RWPE2 (cell line): Measurements from ENCODE around the gene MPL.

Experiments used
- ATAC-seq: fragments of 200-7000 bp; cut with Tn5 transposase; 3 replicates; pipeline ENCODE4 v1.9.1; 2021; ENCODE audit warnings: low read depth
- DNase-seq: peaks from one replicate; pipeline ENCODE4 v3.0.0-alpha.2; 2020; ENCODE audit warnings: low spot score
- H3K27ac ChIP-seq: fragments of 450-650 bp; 2 replicates; pipeline ENCODE4 v1.5.1; 2017; ENCODE audit warnings: mild to moderate bottlenecking; ENCODE audit not compliant: poor library complexity, severe bottlenecking
- H3K27me3 ChIP-seq: fragments of 250-450 bp; sonication (Bioruptor Pico); 2 replicates; pipeline ENCODE4 v1.5.1; 2021; ENCODE audit warnings: mild to moderate bottlenecking, moderate library complexity; ENCODE audit not compliant: insufficient read depth, poor library complexity, severe bottlenecking
- H3K36me3 ChIP-seq: fragments of 250-450 bp; sonication (Bioruptor Pico); 2 replicates; pipeline ENCODE4 v1.5.1; 2020; ENCODE audit warnings: low read depth, mild to moderate bottlenecking, moderate library complexity
- H3K4me1 ChIP-seq: fragments of 250-450 bp; sonication (Bioruptor Pico); 2 replicates; pipeline ENCODE4 v1.5.1; 2021; ENCODE audit warnings: mild to moderate bottlenecking, moderate library complexity; ENCODE audit not compliant: insufficient read depth, poor library complexity, severe bottlenecking
- H3K4me3 ChIP-seq: fragments of 250-450 bp; sonication (Bioruptor Pico); 2 replicates; pipeline ENCODE4 v1.5.1; 2021; ENCODE audit warnings: mild to moderate bottlenecking, moderate library complexity; ENCODE audit not compliant: severe bottlenecking
- H3K9me3 ChIP-seq: fragments of 250-450 bp; sonication (Bioruptor Pico); 2 replicates; pipeline ENCODE4 v1.5.1; 2021; ENCODE audit warnings: mild to moderate bottlenecking, moderate library complexity; ENCODE audit not compliant: severe bottlenecking
- CTCF ChIP-seq: fragments of 450-650 bp; IDR thresholded peaks from one replicate; pipeline ENCODE4 v1.5.1; 2017; ENCODE audit warnings: mild to moderate bottlenecking, moderate library complexity; ENCODE audit not compliant: poor library complexity, severe bottlenecking

The MPL gene

GRCh38 chr1:43363283-43363934, 25.8 kb downstream of the MPL start:
- H3K27me3 ChIP-seq: no peaks in the 10 kb centered on the region
- ATAC-seq (no peak), DNase-seq (no peak)
- H3K4me3 ChIP-seq: no peak overlapping the region
- H3K27ac ChIP-seq: peak overlapping the region; percentile 95
- TF ChIP-seq CTCF: no peak
- H3K36me3 ChIP-seq: peaks cover 61% of the 10 kb centered on the region
- H3K4me1 ChIP-seq: peaks cover 28% of the 10 kb centered on the region
- H3K9me3 ChIP-seq: no peaks in the 10 kb centered on the region

GRCh38 chr1:43363935-43364525, 26.4 kb downstream of the MPL start:
- Histone ChIP-seq H3K9me3 (no peaks in the 10 kb centered on the region), H3K36me3 (peaks cover 61% of the 10 kb centered on the region), H3K27me3 (no peaks in the 10 kb centered on the region), H3K4me3 (no peak overlapping the region), H3K27ac (peak overlapping the region; percentile 95), H3K4me1 (peaks cover 31% of the 10 kb centered on the region)
- ATAC-seq (no peak), DNase-seq (no peak)
- no peak for TF ChIP-seq CTCF

GRCh38 chr1:43365678-43366077, 28.1 kb downstream of the MPL start:
- H3K36me3 ChIP-seq: peaks cover 48% of the 10 kb centered on the region
- peaks cover 25% of the 10 kb centered on the region for H3K4me1 ChIP-seq
- H3K27me3 ChIP-seq: no peaks in the 10 kb centered on the region
- ATAC-seq: no peak
- H3K4me3 ChIP-seq: peak overlapping the region; percentile 79
- peak overlapping the region; percentile 95 for H3K27ac ChIP-seq
- no peaks in the 10 kb centered on the region for H3K9me3 ChIP-seq
- TF ChIP-seq CTCF: no peak
- DNase-seq: no peak

GRCh38 chr1:43366179-43366578, 28.6 kb downstream of the MPL start:
- Histone ChIP-seq H3K27ac (peak overlapping the region; percentile 95), H3K9me3 (no peaks in the 10 kb centered on the region), H3K4me1 (peaks cover 23% of the 10 kb centered on the region), H3K27me3 (no peaks in the 10 kb centered on the region), H3K36me3 (peaks cover 43% of the 10 kb centered on the region), H3K4me3 (peak overlapping the region; percentile 79)
- DNase-seq (peak; percentile 89), ATAC-seq (peak; percentile 53)
- no peak for TF ChIP-seq CTCF

GRCh38 chr1:43366601-43367025, 29.0 kb downstream of the MPL start:
- Histone ChIP-seq H3K27me3 (no peaks in the 10 kb centered on the region), H3K4me3 (peak overlapping the region; percentile 79), H3K36me3 (peaks cover 38% of the 10 kb centered on the region), H3K4me1 (peaks cover 23% of the 10 kb centered on the region), H3K9me3 (no peaks in the 10 kb centered on the region), H3K27ac (peak overlapping the region; percentile 95)
- TF ChIP-seq CTCF: no peak
- DNase-seq (no peak), ATAC-seq (peak; percentile 3)
